A172 (cell line): ENCODE results near the gene PCDHGA3. TPM values are rescaled to one million over a fixed set of nuclear protein-coding genes. Genes with fewer than 3 reads are reported as not detected.
"Not testable (repeated sequence)": the region's sequence is repeated elsewhere in the genome, so short reads cannot be mapped to it uniquely, and the experiment has no call there.

Experiments used
- DNase-seq: peaks from one replicate; pipeline ENCODE4 v3.0.0-alpha.2; 2015; ENCODE audit warnings: low spot score
- total RNA-seq: library from RNA; depleted of rRNA; stranded (reverse); fragments of >200 nt; shearing (Covaris generic); gene quantifications from 2 replicates; pipeline ENCODE4 v1.2.3, GENCODE V29; 2014

Gene PCDHGA3
- total RNA-seq, 1 experiment from 2014 or later, result not detected

- not testable (repeated sequence) for DNase-seq
These were observed 2.4 kb downstream of the PCDHGA3 start for GRCh38 chr5:141346017-141346416.

GRCh38 chr5:141349917-141350619, 6.4 kb downstream of the PCDHGA3 start, which contains the start of gene PCDHGB1:
PCDHGB1 (plus strand) TSS chr5:141350099; CDS start chr5:141350261, 162 bp downstream.
- peak; percentile 49 for DNase-seq

- no peak for DNase-seq
These were observed 8.0 kb downstream of the PCDHGA3 start for GRCh38 chr5:141351591-141351990.

GRCh38 chr5:141354900-141355469, 11.4 kb downstream of the PCDHGA3 start, which contains the start of gene PCDHGA4:
PCDHGA4 (plus strand) TSS chr5:141355021; CDS start chr5:141355108, 87 bp downstream.
- no peak for DNase-seq

- no peak for DNase-seq
These were observed 12.0 kb downstream of the PCDHGA3 start for GRCh38 chr5:141355641-141356040.

GRCh38 chr5:141356133-141356532, 12.5 kb downstream of the PCDHGA3 start:
- no peak for DNase-seq

GRCh38 chr5:141356950-141357349, 13.3 kb downstream of the PCDHGA3 start:
- DNase-seq, result no peak

- DNase-seq, result peak; percentile 27
These were observed 16.3 kb downstream of the PCDHGA3 start, which contains the start of gene PCDHGB2 for GRCh38 chr5:141359790-141360426. PCDHGB2 (plus strand) TSS chr5:141359994; CDS start chr5:141360136, 142 bp downstream.

GRCh38 chr5:141360685-141361084, 17.1 kb downstream of the PCDHGA3 start:
- DNase-seq, result no peak

- DNase-seq, result no peak
These were observed 19.1 kb downstream of the PCDHGA3 start for GRCh38 chr5:141362719-141363118.

GRCh38 chr5:141363952-141364660, 20.5 kb downstream of the PCDHGA3 start, which contains the start of gene PCDHGA5:
PCDHGA5 (plus strand) TSS chr5:141364162; CDS start chr5:141364331, 169 bp downstream.
- no peak for DNase-seq

GRCh38 chr5:141366016-141366896, 22.6 kb downstream of the PCDHGA3 start:
- DNase-seq, result no peak

GRCh38 chr5:141369994-141370848, 26.6 kb downstream of the PCDHGA3 start, which contains the start of gene PCDHGB3:
PCDHGB3 (plus strand) TSS chr5:141370242; CDS start chr5:141370395, 153 bp downstream.
- no peak for DNase-seq

- no peak for DNase-seq
These were observed 28.2 kb downstream of the PCDHGA3 start for GRCh38 chr5:141371572-141372475.

- DNase-seq, result no peak
These were observed 30.2 kb downstream of the PCDHGA3 start, which contains the start of gene PCDHGA6 for GRCh38 chr5:141373673-141374317. PCDHGA6 (plus strand) TSS chr5:141373891; CDS start chr5:141374084, 193 bp downstream.

- DNase-seq, result no peak
These were observed 31.0 kb downstream of the PCDHGA3 start for GRCh38 chr5:141374627-141375026.

- not testable (repeated sequence) for DNase-seq
These were observed 32.0 kb downstream of the PCDHGA3 start for GRCh38 chr5:141375444-141376155.
